Stimulated activated naive CD8-positive, alpha-beta T cell treated with anti-CD3 and anti-CD28 coated beads, Interleukin-15, amount 100 ng/mL, for 72 hours (primary cell): ENCODE results near the gene CENPP.

Experiments
- ATAC-seq: fragments of 150-1000 bp; cut with Tn5 transposase; 2 replicates; pipeline ENCODE4 v1.10.0; 2021; ENCODE audit warnings: mild to moderate bottlenecking, moderate library complexity
- DNase-seq, 2 donors: peaks; one replicate each; pipeline ENCODE4 v3.0.0; 2021 to 2022
- H3K27ac Mint-ChIP-seq, 2 donors: one replicate each; pipeline ENCODE4 v1.8.0; 2022; ENCODE audit warnings: mild to moderate bottlenecking in 2 of 2, mixed read lengths in 2 of 2, moderate library complexity in 2 of 2
- H3K27me3 Mint-ChIP-seq: one replicate; pipeline ENCODE4 v1.8.0; 2022; ENCODE audit warnings: mixed read lengths
- H3K4me1 Mint-ChIP-seq: one replicate; pipeline ENCODE4 v1.8.0; 2022; ENCODE audit warnings: mild to moderate bottlenecking, mixed read lengths
- H3K4me3 Mint-ChIP-seq, 2 donors: one replicate each; pipeline ENCODE4 v1.8.0; 2022; ENCODE audit warnings: mild to moderate bottlenecking in 2 of 2, mixed read lengths in 2 of 2, moderate library complexity in 1 of 2
- H3K9me3 Mint-ChIP-seq, 2 donors: one replicate each; pipeline ENCODE4 v1.8.0; 2022; ENCODE audit warnings: mixed read lengths in 2 of 2

The CENPP gene

GRCh38 chr9:92298036-92298435, 27.7 kb upstream of the CENPP start:
- Mint-ChIP-seq H3K4me3 (no peak overlapping the region), H3K4me1 (peaks cover 47% of the 10 kb centered on the region), H3K27me3 (no peaks in the 10 kb centered on the region), H3K27ac (peak overlapping the region in 1 of 2 donors; percentile 80), H3K9me3 (no peaks in the 10 kb centered on the region)
- DNase-seq (no peak), ATAC-seq (no peak)

- H3K4me3 Mint-ChIP-seq: no peak overlapping the region
- peaks cover 38% of the 10 kb centered on the region for H3K4me1 Mint-ChIP-seq
- DNase-seq (no peak), ATAC-seq (no peak)
- no peaks in the 10 kb centered on the region for H3K27me3 Mint-ChIP-seq
- no peaks in the 10 kb centered on the region for H3K9me3 Mint-ChIP-seq
- peak overlapping the region; percentile 0 to 42 for H3K27ac Mint-ChIP-seq
Measured at GRCh38 chr9:92299116-92299515, 26.6 kb upstream of the CENPP start.

GRCh38 chr9:92300936-92301335, 24.8 kb upstream of the CENPP start:
- Mint-ChIP-seq H3K4me3 (no peak overlapping the region), H3K9me3 (no peaks in the 10 kb centered on the region), H3K27ac (no peak overlapping the region), H3K27me3 (no peaks in the 10 kb centered on the region), H3K4me1 (peaks cover 21% of the 10 kb centered on the region)
- ATAC-seq: no peak
- no peak for DNase-seq

- Mint-ChIP-seq H3K27me3 (no peaks in the 10 kb centered on the region), H3K4me1 (peaks cover 13% of the 10 kb centered on the region), H3K4me3 (no peak overlapping the region), H3K9me3 (no peaks in the 10 kb centered on the region), H3K27ac (no peak overlapping the region)
- ATAC-seq (no peak), DNase-seq (no peak)
Measured at GRCh38 chr9:92308893-92309292, 16.9 kb upstream of the CENPP start.

- peaks cover 27% of the 10 kb centered on the region for H3K4me1 Mint-ChIP-seq
- no peaks in the 10 kb centered on the region for H3K27me3 Mint-ChIP-seq
- no peak overlapping the region for H3K4me3 Mint-ChIP-seq
- no peak overlapping the region for H3K27ac Mint-ChIP-seq
- no peaks in the 10 kb centered on the region for H3K9me3 Mint-ChIP-seq
- no peak for ATAC-seq
- DNase-seq: no peak
Measured at GRCh38 chr9:92310562-92310961, 15.2 kb upstream of the CENPP start.

- peak overlapping the region; percentile 16 to 67 for H3K27ac Mint-ChIP-seq
- H3K4me1 Mint-ChIP-seq: peaks cover 31% of the 10 kb centered on the region
- H3K4me3 Mint-ChIP-seq: no peak overlapping the region
- DNase-seq (no peak), ATAC-seq (no peak)
- no peaks in the 10 kb centered on the region for H3K9me3 Mint-ChIP-seq
- H3K27me3 Mint-ChIP-seq: no peaks in the 10 kb centered on the region
Measured at GRCh38 chr9:92312887-92313623, 12.7 kb upstream of the CENPP start.

- Mint-ChIP-seq H3K27ac (peak overlapping the region in 1 of 2 donors; percentile 67), H3K9me3 (no peaks in the 10 kb centered on the region)
Measured at GRCh38 chr9:92313624-92314012, 12.1 kb upstream of the CENPP start.

DNA sequence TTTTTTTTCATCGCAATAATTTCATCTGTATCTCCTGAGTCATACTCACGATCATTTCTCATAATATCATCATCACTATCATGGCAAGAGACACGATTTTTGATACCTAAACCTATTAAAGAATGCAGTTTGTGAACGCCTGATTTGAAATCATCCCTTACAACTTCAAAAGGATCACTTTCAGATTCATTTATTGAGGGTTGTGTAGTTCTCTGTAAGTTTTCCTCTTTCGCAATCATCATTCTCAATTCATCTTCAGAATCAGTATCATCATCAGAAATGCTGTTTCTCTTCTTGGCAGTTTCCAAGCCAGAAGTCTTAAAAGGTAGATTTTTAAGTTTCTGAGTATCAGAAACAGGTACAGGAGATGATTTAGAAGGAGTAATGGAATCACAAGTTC, 10.3 kb upstream of the CENPP start:
- peaks cover 31% of the 10 kb centered on the region for H3K4me1 Mint-ChIP-seq
- no peak for DNase-seq
- H3K4me3 Mint-ChIP-seq: no peak overlapping the region
- H3K27ac Mint-ChIP-seq: peak overlapping the region in 1 of 2 donors; percentile 46
- ATAC-seq: no peak
- no peaks in the 10 kb centered on the region for H3K9me3 Mint-ChIP-seq
- no peaks in the 10 kb centered on the region for H3K27me3 Mint-ChIP-seq

More at GRCh38 chr9:92313624-92314012, 12.1 kb upstream of the CENPP start:
- DNase-seq (no peak), ATAC-seq (no peak)
- Mint-ChIP-seq H3K4me3 (no peak overlapping the region), H3K4me1 (peaks cover 31% of the 10 kb centered on the region), H3K27me3 (no peaks in the 10 kb centered on the region)

- Mint-ChIP-seq H3K4me3 (peak overlapping the region; percentile 95 to 97), H3K9me3 (no peaks in the 10 kb centered on the region), H3K27ac (peak overlapping the region; percentile 98 to 100), H3K27me3 (no peaks in the 10 kb centered on the region), H3K4me1 (peaks cover 34% of the 10 kb centered on the region)
- DNase-seq: no peak
- ATAC-seq: no peak
Measured at GRCh38 chr9:92324431-92324830, 1.3 kb upstream of the CENPP start.

GRCh38 chr9:92324889-92325268, 874 bp upstream of the CENPP start:
- Mint-ChIP-seq H3K4me1 (peaks cover 37% of the 10 kb centered on the region), H3K9me3 (no peaks in the 10 kb centered on the region), H3K27ac (peak overlapping the region; percentile 98 to 100), H3K27me3 (no peaks in the 10 kb centered on the region), H3K4me3 (peak overlapping the region; percentile 95 to 97)
- DNase-seq: no peak
- peak; percentile 21 for ATAC-seq

- no peaks in the 10 kb centered on the region for H3K9me3 Mint-ChIP-seq
- H3K27ac Mint-ChIP-seq: peak overlapping the region; percentile 98 to 100
- ATAC-seq (peak; percentile 3), DNase-seq (no peak)
- no peaks in the 10 kb centered on the region for H3K27me3 Mint-ChIP-seq
- H3K4me1 Mint-ChIP-seq: peaks cover 37% of the 10 kb centered on the region
- peak overlapping the region; percentile 95 to 97 for H3K4me3 Mint-ChIP-seq
Measured at GRCh38 chr9:92325991-92326500, 293 bp downstream of the CENPP start.

DNA sequence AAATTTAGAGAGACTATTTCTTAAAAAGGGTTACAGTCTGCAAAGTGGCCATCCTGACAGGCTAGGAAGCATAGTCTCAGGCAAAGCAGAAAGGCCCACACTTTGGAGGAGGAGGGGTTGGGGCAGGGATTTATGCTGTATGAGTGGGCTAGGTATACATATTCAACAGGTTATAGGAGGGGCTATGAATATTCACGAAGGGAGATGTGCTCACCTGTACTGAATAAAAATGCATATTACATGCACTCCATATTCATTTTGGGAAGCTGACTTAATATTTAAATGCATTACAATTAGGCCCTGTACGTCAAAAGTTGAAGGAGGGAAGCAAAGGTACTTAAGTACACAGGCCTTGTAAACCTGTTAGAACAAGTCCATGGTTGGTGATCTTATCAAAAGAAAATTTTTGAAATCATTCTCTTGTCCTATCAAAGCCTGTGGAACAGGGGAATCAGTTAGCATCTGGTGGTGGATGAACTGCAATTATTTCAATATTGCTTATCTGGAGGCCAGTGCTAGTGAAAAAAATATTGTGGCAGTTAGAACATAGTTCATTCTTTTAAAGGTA, 1.6 kb downstream of the CENPP start:
- ATAC-seq (no peak), DNase-seq (no peak)
- Mint-ChIP-seq H3K4me3 (peak overlapping the region; percentile 95 to 97), H3K4me1 (peaks cover 37% of the 10 kb centered on the region), H3K27me3 (no peaks in the 10 kb centered on the region), H3K27ac (peak overlapping the region in 1 of 2 donors; percentile 17), H3K9me3 (no peaks in the 10 kb centered on the region)

GRCh38 chr9:92328225-92328624, 2.5 kb downstream of the CENPP start:
- H3K4me1 Mint-ChIP-seq: peaks cover 37% of the 10 kb centered on the region
- no peak for ATAC-seq
- no peak overlapping the region for H3K4me3 Mint-ChIP-seq
- H3K9me3 Mint-ChIP-seq: no peaks in the 10 kb centered on the region
- DNase-seq: no peak
- no peaks in the 10 kb centered on the region for H3K27me3 Mint-ChIP-seq
- no peak overlapping the region for H3K27ac Mint-ChIP-seq

GRCh38 chr9:92332577-92333281, 7.0 kb downstream of the CENPP start:
- no peaks in the 10 kb centered on the region for H3K27me3 Mint-ChIP-seq
- ATAC-seq: no peak
- DNase-seq: no peak
- H3K4me1 Mint-ChIP-seq: peaks cover 21% of the 10 kb centered on the region
- H3K4me3 Mint-ChIP-seq: no peak overlapping the region
- H3K9me3 Mint-ChIP-seq: no peaks in the 10 kb centered on the region
- H3K27ac Mint-ChIP-seq: peak overlapping the region in 1 of 2 donors; percentile 47

- H3K27me3 Mint-ChIP-seq: no peaks in the 10 kb centered on the region
- no peak for DNase-seq
Measured at GRCh38 chr9:92333282-92333634, 7.5 kb downstream of the CENPP start.

GRCh38 chr9:92341578-92341977, 15.8 kb downstream of the CENPP start:
- no peaks in the 10 kb centered on the region for H3K4me1 Mint-ChIP-seq
- DNase-seq (no peak), ATAC-seq (no peak)
- no peaks in the 10 kb centered on the region for H3K27me3 Mint-ChIP-seq
- no peaks in the 10 kb centered on the region for H3K9me3 Mint-ChIP-seq
- H3K4me3 Mint-ChIP-seq: no peak overlapping the region
- H3K27ac Mint-ChIP-seq: no peak overlapping the region

More at GRCh38 chr9:92333282-92333634, 7.5 kb downstream of the CENPP start:
- no peak for ATAC-seq
- Mint-ChIP-seq H3K4me1 (peaks cover 16% of the 10 kb centered on the region), H3K9me3 (no peaks in the 10 kb centered on the region), H3K27ac (peak overlapping the region in 1 of 2 donors; percentile 47), H3K4me3 (no peak overlapping the region)
